ENCODE measurements around the gene LTA4H.

- no peak for TF ChIP-seq POLR2A (IDR thresholded peaks at IDR 0.05)
- no peak for TF ChIP-seq CTCF (IDR thresholded peaks at IDR 0.05)
These were observed 59.0 kb downstream of the LTA4H start for GRCh38 chr12:95976416-95976832.
